GM19455 (cell line): ENCODE data around the gene MDFI.

Experiments
- ATAC-seq: cut with Tn5 transposase; IDR thresholded peaks from one replicate; pipeline ENCODE4 v1.9.1; 2021; ENCODE audit not compliant: unreplicated experiment

The MDFI gene

DNA sequence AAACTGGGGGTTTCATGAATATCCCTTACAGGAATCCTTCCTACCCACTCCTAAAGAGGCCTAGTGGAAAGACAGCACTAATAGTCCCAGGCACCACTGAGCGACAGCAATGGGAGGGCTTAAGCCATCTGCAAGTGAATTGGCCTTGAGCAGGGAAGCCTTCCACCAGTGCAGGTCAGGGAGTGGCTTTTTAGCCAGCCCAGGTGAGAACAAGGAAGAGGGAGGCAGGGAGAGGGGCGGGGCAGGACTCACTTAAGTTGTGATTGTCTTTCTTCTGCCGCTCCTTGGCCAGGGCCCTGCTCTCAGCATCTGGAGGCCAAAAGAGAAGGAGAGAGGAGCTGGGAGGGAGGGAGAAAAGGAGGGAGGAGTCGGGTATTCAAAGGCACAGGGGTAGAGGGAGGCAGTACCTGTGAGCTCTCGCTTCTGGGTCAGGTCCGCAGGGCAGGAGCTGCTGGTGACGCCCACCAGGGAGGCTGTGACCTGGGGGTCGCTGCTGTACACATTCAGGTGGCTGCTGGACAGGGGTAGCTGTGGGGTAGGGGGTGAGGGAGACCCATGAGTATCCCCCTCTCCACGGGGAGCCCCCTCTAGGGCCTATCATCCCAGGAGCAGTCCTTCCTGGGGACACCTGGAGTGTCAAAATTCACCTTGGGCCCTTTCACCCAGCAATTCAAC is 49.4 kb downstream of the MDFI start:
- no peak for ATAC-seq

- no peak for ATAC-seq
Observed at GRCh38 chr6:41688256-41688965, 50.1 kb downstream of the MDFI start.

- no peak for ATAC-seq
Observed at GRCh38 chr6:41689171-41690008, 51.1 kb downstream of the MDFI start.

DNA sequence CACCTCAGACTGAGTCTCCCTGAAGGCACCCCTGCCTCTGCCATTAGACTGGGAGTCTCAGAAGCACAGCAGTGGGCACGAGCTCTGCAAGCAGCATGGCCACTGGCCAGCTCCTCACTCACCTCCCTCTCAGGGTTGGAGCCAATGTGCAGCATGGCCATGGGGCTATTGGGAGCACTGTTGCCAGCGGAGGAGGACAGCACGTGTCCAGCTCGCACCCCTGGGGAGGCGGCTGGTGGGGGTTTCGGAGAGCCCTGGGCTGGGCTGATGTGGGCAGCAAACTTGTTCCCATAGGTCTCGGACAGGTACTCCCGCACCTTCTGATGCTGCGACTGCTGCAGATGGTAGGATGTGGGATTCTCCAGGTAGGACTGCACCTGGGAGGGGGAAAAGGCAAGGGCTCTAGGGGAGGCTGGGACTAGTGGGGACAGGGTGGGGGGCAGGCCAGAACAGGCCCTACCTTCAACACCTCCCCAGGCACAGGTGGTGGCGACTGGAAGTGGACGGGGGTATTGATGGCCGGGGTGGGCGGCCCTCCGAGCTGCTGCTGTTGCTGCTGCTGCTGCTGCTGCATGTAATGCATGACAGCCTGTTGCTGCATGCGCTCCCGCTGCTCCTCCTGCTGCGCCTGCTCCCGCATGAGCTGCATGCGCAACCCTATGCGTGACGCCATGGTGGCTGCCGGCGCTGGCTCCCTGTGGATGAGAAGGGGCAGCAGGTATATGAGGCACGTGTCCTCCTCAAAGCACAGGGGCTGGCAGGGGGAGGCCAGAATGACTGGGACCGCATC is 52.5 kb downstream of the MDFI start:
- ATAC-seq: no peak

- ATAC-seq: no peak
Observed at GRCh38 chr6:41691426-41692079, 53.3 kb downstream of the MDFI start.

DNA sequence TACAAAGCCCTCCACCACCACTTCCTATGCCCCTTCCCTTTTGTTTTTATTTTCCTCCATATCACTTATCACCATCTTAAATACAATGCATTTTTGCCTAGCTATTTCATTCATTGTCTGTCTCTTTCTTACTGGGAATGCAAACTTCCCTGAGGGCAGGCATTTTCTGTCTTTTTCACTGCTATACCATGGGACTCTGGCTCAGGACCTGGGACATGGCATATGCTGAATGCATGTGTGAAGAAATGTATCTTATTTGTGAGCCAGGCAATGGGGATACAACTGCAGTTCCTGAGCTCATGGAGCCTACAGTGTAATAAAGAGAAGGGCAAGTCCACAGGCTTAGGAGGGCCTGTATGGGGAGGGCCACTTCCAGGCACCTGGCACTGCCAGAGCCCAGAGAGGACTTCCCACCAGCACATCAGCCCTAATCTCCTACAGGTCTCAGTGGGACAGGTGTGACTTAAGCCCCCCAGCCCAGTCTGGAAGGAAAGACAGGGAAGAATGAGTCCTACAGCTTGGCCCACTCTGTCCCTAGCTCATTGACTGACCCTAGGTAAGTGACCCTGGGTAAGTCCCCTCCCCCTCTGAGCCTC is 53.9 kb downstream of the MDFI start:
- no peak for ATAC-seq

GRCh38 chr6:41692730-41693129 is 54.5 kb downstream of the MDFI start:
- no peak for ATAC-seq

DNA sequence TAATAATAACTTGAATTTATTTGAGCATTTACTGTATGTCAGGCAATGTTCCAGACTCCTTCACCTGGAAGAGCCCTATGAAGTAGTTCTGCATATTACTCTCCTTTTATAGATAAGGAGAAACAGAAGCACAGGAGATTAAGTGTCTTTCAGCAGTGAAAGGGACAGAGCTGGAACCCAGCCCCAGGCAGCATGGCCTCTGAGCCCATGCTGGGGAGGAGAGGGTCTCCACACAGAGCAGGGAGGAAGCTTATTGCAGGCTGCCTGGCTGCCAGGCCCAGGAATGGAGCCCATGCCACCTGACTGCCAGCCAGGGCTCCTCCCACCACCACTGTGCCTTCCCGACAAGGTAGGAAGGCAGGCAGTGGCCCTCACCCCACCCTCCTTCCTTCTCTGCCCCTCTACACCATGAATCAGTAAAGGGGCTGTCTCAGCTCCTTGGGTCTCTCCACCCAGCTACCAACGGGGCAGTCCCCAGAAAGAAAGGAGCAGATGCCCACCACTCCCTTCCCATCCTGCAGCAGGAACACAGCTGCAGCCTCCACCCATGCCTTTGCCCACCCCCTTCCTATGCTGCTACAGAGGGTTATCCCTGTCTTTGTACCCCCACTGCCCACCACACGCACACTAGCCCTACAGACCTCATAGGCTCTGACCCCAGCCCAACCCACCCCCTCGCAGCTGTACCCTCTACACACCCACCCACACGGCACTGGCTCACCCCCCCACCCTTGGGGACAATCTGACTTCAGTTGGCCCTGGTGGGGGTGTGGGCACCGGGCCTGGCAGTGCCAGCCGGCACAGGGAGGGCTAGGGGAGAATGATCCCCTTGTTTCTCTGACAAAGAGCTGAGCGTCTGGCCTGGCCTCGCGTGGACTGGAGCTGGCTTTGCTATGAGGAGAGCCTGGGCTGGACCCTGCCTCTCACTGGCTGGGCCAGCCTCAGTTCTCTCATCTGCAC is 55.3 kb downstream of the MDFI start:
- ATAC-seq: no peak

DNA sequence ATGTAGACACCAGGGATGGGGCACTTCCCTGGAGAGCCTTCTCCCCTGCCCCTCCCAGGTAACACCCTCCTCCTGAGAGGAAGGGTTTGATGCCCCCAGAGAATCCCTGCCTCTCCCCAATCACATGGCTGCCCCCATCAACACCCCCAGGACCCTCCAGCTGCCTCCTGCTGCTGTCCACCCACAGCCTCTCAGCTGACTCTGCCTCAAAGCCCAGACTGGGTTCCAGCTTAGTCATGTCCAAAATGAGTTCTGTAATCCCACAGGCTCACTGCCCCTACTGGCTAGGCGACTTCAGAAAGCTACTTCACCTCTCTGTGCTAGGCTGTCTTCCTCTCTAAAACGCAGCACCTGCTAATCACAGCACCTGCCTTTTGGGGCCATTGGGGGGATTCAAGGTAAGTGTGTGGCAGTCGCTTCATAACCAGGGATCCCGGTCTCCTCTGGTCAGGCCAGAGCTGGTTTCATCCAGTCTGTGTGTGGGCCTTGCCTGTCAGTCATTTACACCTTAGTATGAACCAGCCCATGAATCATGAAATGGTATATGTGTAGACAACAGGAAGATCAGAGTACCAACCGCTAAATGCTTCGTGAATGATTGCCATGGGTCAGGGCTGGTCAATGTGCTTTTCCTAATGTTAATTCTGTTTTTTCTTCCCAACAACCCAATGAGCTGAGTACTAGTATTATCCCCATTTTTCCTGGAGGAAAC is 56.7 kb downstream of the MDFI start:
- ATAC-seq: no peak

- no peak for ATAC-seq
Observed at GRCh38 chr6:41695825-41696224, 57.6 kb downstream of the MDFI start.

GRCh38 chr6:41696788-41697187 is 58.5 kb downstream of the MDFI start:
- ATAC-seq: no peak

GRCh38 chr6:41697861-41698781 is 59.9 kb downstream of the MDFI start:
- no peak for ATAC-seq

DNA sequence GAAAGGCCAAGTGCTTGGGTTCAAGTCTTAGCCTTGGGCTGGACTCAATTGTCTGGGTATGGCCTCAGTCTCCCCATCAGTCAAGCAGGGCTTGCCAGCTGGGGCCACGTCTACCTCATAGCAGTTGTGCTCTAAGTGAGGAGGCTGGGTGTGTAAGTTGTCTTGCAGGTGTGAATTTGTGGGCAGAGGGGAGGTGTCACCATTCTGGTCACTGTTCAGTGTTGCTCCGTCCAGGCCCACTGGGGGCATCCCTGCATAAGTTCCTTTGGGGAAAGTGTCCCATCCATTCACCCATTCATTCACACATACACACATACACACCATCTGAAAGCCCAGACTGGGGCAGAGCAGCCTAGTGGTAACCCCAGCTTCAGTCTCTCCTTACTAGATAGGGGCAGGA is 60.8 kb downstream of the MDFI start:
- ATAC-seq: no peak

DNA sequence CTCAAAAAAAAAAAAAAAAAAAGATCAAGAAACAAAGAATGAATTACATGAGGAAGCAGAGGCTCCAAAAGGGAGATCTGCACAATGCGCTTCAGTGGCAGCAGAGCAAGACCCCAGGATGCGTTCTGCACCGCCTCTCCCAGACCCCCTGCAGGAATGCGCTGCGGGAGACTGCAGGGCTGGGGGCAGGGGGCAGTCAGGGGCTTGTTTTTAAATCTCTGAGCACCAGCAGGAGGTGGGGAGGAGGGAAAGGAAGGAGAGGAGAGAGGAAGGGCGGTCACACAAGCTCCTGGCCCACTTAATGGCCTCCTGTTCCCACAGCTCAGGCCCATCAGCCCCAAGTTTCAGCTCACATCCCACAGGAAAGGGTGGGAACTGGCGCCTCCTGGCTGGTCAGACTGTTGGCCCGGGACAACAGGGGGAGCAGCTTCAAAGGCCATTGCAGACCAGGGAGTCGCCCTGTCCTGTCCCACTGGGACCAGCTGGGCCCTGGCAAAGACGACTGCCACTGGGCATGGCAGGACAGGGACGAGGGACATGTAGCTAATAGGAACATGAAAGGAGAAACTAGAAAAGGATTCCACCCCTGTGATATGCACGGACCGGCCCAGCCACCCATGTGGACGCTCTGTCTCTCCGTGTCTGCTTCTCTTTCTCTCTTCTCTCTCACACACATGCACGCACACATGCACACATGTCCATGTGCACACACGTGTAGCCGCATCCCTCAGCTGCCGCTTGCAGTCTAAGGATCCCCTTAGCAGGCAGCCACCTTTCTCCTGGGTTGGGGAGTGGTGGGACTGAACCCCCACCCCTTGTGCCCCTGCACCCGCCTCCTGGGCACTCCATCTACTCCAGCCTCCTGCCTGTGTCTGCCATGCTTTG is 62.4 kb downstream of the MDFI start:
- ATAC-seq: no peak

DNA sequence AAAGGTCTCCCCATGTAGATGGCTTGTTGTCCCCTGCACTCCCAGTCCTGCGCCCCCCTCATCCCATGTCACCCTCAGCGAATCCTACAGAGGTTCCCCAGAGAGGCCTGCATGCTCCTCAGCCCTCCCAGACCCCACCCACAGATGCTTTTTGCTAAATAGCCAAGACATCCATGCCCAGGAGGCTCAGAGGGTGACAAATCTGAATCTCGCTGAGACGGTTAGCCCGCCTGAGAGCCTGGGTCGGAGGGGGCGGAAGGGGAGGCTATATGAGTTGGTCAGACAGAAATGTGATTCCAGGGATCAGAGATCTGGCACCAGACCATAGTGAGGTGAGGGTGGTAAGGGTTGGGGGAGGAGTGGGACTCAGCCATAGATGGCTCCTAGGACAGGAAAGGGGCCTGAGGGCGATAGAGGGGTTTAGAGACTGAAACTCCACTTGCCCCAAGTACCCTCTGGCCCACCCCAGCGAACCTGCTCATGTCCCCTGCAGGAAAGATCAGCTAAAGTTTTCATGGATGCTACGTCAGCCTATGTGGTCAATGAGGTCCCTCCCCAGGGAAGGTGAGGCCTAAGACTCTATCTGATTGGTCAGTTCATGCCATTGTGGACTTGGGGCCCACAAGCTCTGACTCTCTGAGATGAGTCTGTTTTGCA is 63.9 kb downstream of the MDFI start:
- ATAC-seq: no peak
